K562 (cell line): ENCODE measurements around the gene CSDE1. TPM values are rescaled to one million over a fixed set of nuclear protein-coding genes. Genes with fewer than 3 reads are reported as not detected.
A peak's percentile ranks its signal among the peaks of the same experiment; 100 is the strongest.

Source experiments
- ATAC-seq: fragments of 200-7000 bp; cut with Tn5 transposase; 3 replicates; pipeline ENCODE4 v1.9.1; 2020; ENCODE audit warnings: moderate library complexity
- BruUV-seq: library from RNA; stranded (reverse); fragments of 400-500 nt; replicated peaks from 2 replicates; lab custom pipeline; 2021; lab: Mats Ljungman, UMichigan
- CTCF ChIA-PET: fragments of 300-600 bp; formaldehyde crosslinking; extraction: SDS; loops from one replicate; lab custom pipeline; 2021; ENCODE audit warnings: low intra/inter-chr PET ratio; lab: Yijun Ruan, JAX
- POLR2A ChIA-PET: fragments of 300-600, 350-650 bp; sonication (Branson Sonifier 250); formaldehyde crosslinking; extraction: SDS; loops from one replicate; lab custom pipeline; 2021; ENCODE audit warnings: antibody characterized with exemption, inconsistent platforms; lab: Yijun Ruan, JAX
- DNase-seq, 4 experiments: peaks; one replicate each; pipeline versions ENCODE4 v3.0.0 to v3.0.0-alpha.2; 2011 to 2018; ENCODE audit warnings: low spot score in 3 of 4, mixed read lengths in 3 of 4; ENCODE audit errors: extremely low read depth in 1 of 4
- FAIRE-seq: peaks from 2 replicates; lab custom pipeline; 2011; peaks lifted over from hg19 to GRCh38; lab: Jason Lieb, UNC
- H2AFZ ChIP-seq: 2 replicates; pipeline ENCODE4 v1.6.0; 2011; ENCODE audit warnings: low read depth, low read length, control low read depth, inconsistent platforms
- H3K27ac ChIP-seq: fragments of 200-600 bp; 3 replicates; pipeline ENCODE4 v1.8.0; 2011; ENCODE audit warnings: low read depth, mild to moderate bottlenecking, control low read depth, inconsistent platforms, low read length, moderate library complexity, mixed read lengths; ENCODE audit errors: extremely low read depth
- H3K27me3 ChIP-seq, 2 experiments: fragments of 300-600 bp in 1 of 2; 2 replicates in 1 of 2; 3 replicates in 1 of 2; pipeline versions ENCODE4 v1.6.0 to v1.8.0; 2011; ENCODE audit warnings: inconsistent platforms in 2 of 2, low read length in 2 of 2, mild to moderate bottlenecking in 1 of 2, mixed read lengths in 1 of 2, moderate library complexity in 1 of 2; ENCODE audit not compliant: control insufficient read depth in 2 of 2, insufficient read depth in 2 of 2
- H3K36me3 ChIP-seq: fragments of 300-600 bp; 3 replicates; pipeline ENCODE4 v1.8.0; 2011; ENCODE audit warnings: mild to moderate bottlenecking, low read length, inconsistent platforms; ENCODE audit not compliant: control insufficient read depth, insufficient read depth
- H3K4me1 ChIP-seq, 2 experiments: fragments of 200-600 bp in 1 of 2; replicated peaks in 1 of 2; 2 replicates in 1 of 2; 3 replicates in 1 of 2; pipeline versions ENCODE4 v1.5.1 to v1.8.0; 2011; ENCODE audit warnings: inconsistent platforms in 2 of 2, low read length in 2 of 2, mild to moderate bottlenecking in 1 of 2, mixed read lengths in 1 of 2, moderate library complexity in 1 of 2; ENCODE audit not compliant: control insufficient read depth in 2 of 2, insufficient read depth in 2 of 2
- H3K4me2 ChIP-seq: 2 replicates; pipeline ENCODE4 v1.6.1; 2011; ENCODE audit warnings: low read length, control low read depth, inconsistent platforms, mixed read lengths; ENCODE audit not compliant: insufficient read depth
- H3K4me3 ChIP-seq: fragments of 200-600 bp; sonication (generic), shearing (Covaris generic); 2 replicates; pipeline ENCODE4 v1.5.1; 2016; ENCODE audit warnings: control low read depth, inconsistent platforms
- H3K79me2 ChIP-seq: fragments of 200-600 bp; 3 replicates; pipeline ENCODE4 v1.8.0; 2011; ENCODE audit warnings: low read length, inconsistent platforms; ENCODE audit not compliant: control insufficient read depth, insufficient read depth
- H3K9ac ChIP-seq, 2 experiments: 2 replicates each; pipeline versions ENCODE4 v1.6.0 to v1.6.1; 2011; ENCODE audit warnings: low read depth in 2 of 2, low read length in 2 of 2, control low read depth in 1 of 2, inconsistent platforms in 1 of 2, mild to moderate bottlenecking in 1 of 2, mixed read lengths in 1 of 2; ENCODE audit not compliant: insufficient read depth in 1 of 2
- H3K9me1 ChIP-seq: one replicate; pipeline ENCODE4 v1.6.0; 2011; ENCODE audit warnings: inconsistent platforms, mild to moderate bottlenecking, low read length, moderate library complexity; ENCODE audit not compliant: control insufficient read depth, insufficient read depth
- H3K9me3 ChIP-seq: replicated peaks from 2 replicates; pipeline ENCODE4 v1.5.1; 2011; ENCODE audit warnings: low read depth, low read length, inconsistent platforms; ENCODE audit not compliant: control insufficient read depth, insufficient read depth
- H4K20me1 ChIP-seq: replicated peaks from 2 replicates; pipeline ENCODE4 v1.6.1; 2011; ENCODE audit warnings: low read length, inconsistent platforms, mixed read lengths; ENCODE audit not compliant: control insufficient read depth, insufficient read depth
- ATF1 ChIP-seq, 2 experiments: fragments of 450-650 bp in 1 of 2; IDR thresholded peaks; 2 replicates each; pipeline ENCODE4 v1.6.1; 2016; ENCODE audit warnings: missing compliant biosample characterization in 1 of 2, missing genetic modification characterization in 1 of 2
- BRD4 ChIP-seq: fragments of 200-600 bp; sonication (generic); IDR thresholded peaks from 2 replicates; pipeline ENCODE4 v1.6.1; 2017; ENCODE audit warnings: inconsistent platforms
- CBX2 ChIP-seq: fragments of 200-600 bp; sonication (generic); IDR thresholded peaks from one replicate; pipeline ENCODE4 v1.6.1; 2012; ENCODE audit warnings: mild to moderate bottlenecking, low read length, inconsistent platforms; ENCODE audit not compliant: insufficient read depth, poor library complexity, severe bottlenecking
- ELF1 ChIP-seq: fragments of 200-800 bp; sonication (Bioruptor generic); IDR thresholded peaks from 2 replicates; pipeline ENCODE4 v1.6.1; 2016; ENCODE audit warnings: missing genetic modification characterization, missing compliant biosample characterization
- MAZ ChIP-seq, 2 experiments: fragments of 450-650 bp in 1 of 2; sonication (generic) in 1 of 2; formaldehyde crosslinking; IDR thresholded peaks in 1 of 2; conservative IDR thresholded peaks in 1 of 2; 2 replicates each; pipeline versions ENCODE4 v1.4.0 to v1.5.0; 2020; ENCODE audit warnings: mild to moderate bottlenecking in 1 of 2, missing genetic modification reagents in 1 of 2
- NCOA2 ChIP-seq, 2 experiments: fragments of 450-650 bp; IDR thresholded peaks; 2 replicates each; pipeline ENCODE4 v1.6.1; 2018; ENCODE audit warnings: mild to moderate bottlenecking in 2 of 2, moderate library complexity in 1 of 2; ENCODE audit not compliant: partially characterized antibody in 2 of 2
- POLR2H ChIP-seq: IDR thresholded peaks from 2 replicates; pipeline ENCODE4 v1.6.1; 2016; ENCODE audit warnings: missing genetic modification characterization, low read depth, mild to moderate bottlenecking, control low read depth, missing compliant biosample characterization, moderate library complexity
- PTRF ChIP-seq: fragments of 450-650 bp; IDR thresholded peaks from 2 replicates; pipeline ENCODE4 v1.6.1; 2016; ENCODE audit warnings: mild to moderate bottlenecking, missing genetic modification characterization, missing compliant biosample characterization
- PYGO2 ChIP-seq: fragments of 450-650 bp; IDR thresholded peaks from 2 replicates; pipeline ENCODE4 v1.6.1; 2016; ENCODE audit warnings: mild to moderate bottlenecking, missing genetic modification characterization, moderate library complexity, missing compliant biosample characterization
- RBM25 ChIP-seq: fragments of 200-400 bp; formaldehyde crosslinking; IDR thresholded peaks from 2 replicates; pipeline ENCODE4 v1.6.1; 2018; ENCODE audit warnings: low read length, low read depth, moderate library complexity; ENCODE audit not compliant: severe bottlenecking
- RFX7 ChIP-seq: fragments of 250-450 bp; sonication (Bioruptor Pico); IDR thresholded peaks from 2 replicates; pipeline ENCODE4 v1.5.1; 2021; ENCODE audit warnings: mild to moderate bottlenecking
- TFAM ChIP-seq: fragments of 250-450 bp; sonication (Bioruptor Pico); conservative IDR thresholded peaks from 2 replicates; pipeline ENCODE4 v1.5.0; 2021; ENCODE audit warnings: mild to moderate bottlenecking, moderate library complexity
- ZKSCAN3 ChIP-seq: fragments of 250-450 bp; sonication (Bioruptor Pico); IDR thresholded peaks from 2 replicates; pipeline ENCODE4 v1.4.0; 2020
- ZNF778 ChIP-seq: fragments of 450-650 bp; formaldehyde crosslinking; IDR thresholded peaks from 2 replicates; pipeline ENCODE4 v1.4.0; 2020; ENCODE audit warnings: mild to moderate bottlenecking, moderate library complexity
- ZNF785 ChIP-seq: fragments of 250-450 bp; sonication (Bioruptor Pico); IDR thresholded peaks from 2 replicates; pipeline ENCODE4 v1.4.0; 2020; ENCODE audit warnings: mild to moderate bottlenecking
- WGBS: fragments of 100-300 bp; shearing (Covaris generic); methylation state at CpG from one replicate; pipeline ENCODE4 v1.1.6; 2016; ENCODE audit warnings: low coverage, mixed read lengths; ENCODE audit not compliant: insufficient coverage; ENCODE audit errors: missing lambda C conversion rate; 5-methylcytosine and 5-hydroxymethylcytosine counted together
- in situ Hi-C: fragments of 300-500 bp; cut with MboI; formaldehyde crosslinking; loops from 4 replicates; pipeline ENCODE4 v1.15.0; 2018; ENCODE audit warnings: inconsistent platforms, mixed read lengths
- intact Hi-C: fragments of 100-400 bp; cut with micrococcal nuclease; formaldehyde crosslinking; loops from 2 replicates; pipeline ENCODE4 v1.14.2; 2022
- polyA plus RNA-seq, 8 experiments: library from polyadenylated mRNA; depleted of rRNA in 4 of 8; stranded (reverse) in 5 of 8; unstranded in 3 of 8; fragments of >200 nt; fragmentation: Nextera tagmentation in 2 of 8; fragmentation: Illumina TruSeq in 1 of 8; extraction: Ambion mirVana in 2 of 8; extraction: Trizol in 1 of 8; gene quantifications; 2 replicates each; pipeline versions ENCODE4 v1.2.1 to v1.2.3, GENCODE V29; 2011 to 2014; ENCODE audit warnings: inconsistent platforms in 1 of 8, missing spikeins in 1 of 8
- total RNA-seq, 7 experiments: library from RNA; depleted of rRNA in 6 of 7; stranded (reverse); fragments of >200 nt in 6 of 7; fragmentation: Illumina TruSeq in 2 of 7; extraction: Trizol in 2 of 7; gene quantifications; 2 replicates each; pipeline versions ENCODE4 v1.2.1 to v1.2.3, GENCODE V29; 2011 to 2021; ENCODE audit warnings: low replicate concordance in 1 of 7
- TF ChIP-seq, protein P1 (sequence below): fragments of 250-450 bp; sonication (Bioruptor Pico); IDR thresholded peaks from 2 replicates; pipeline ENCODE4 v1.5.0; 2022; ENCODE audit warnings: mild to moderate bottlenecking

CSDE1 gene
- total and polyA plus RNA-seq, 9 of the 15 experiments (the other 6 are each of a cell fraction or from before 2014, with no cell fraction given) = 174 to 538 (median 403) TPM

DNA sequence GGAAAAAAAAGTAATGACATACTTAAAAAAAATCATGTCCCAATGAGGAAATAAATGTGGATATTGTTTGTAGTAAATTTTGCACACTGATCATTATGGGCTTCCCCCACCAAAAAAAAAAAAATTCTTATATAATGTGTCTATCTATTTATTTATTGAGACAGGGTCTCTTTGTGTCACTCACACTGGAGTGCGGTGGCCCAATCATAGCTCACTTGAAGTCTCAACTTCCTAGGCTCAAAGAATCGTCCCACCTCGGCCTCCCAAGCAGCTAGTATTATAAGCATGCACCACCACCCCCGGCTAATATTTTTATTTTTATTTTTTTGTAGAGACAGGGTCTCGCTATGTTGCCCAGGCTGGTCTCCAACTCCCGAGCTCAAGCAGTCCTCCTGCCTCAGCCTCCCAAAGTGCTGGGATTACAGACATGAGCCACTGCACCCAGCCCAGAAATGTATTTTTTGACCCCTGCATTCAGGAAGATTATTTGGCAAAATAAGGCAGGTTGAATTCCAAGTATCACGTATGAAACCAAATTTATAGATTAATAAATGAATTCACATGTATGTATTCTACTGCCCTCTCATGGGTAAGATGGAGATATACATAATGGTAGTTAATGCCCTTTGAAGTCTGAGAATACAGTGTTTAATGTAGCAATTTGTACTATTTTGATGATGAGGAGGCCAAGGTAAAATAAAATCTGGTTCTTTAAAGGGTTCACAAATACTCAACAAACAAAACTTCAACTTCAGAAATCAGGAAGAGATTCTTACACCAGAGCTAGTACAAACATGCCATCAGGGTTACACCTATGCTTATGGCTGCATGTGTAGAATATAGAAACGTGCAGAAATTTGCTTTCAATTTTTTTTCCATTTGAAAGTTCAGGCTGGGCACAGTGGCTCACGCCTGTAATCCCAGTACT is 86.5 kb downstream of the CSDE1 start (continued):
- no peak for TF ChIP-seq BRD4
- TF ChIP-seq ZNF778 (CRISPR knock-in tag) = no peak
- TF ChIP-seq RBM25 = peak; percentile 37

DNA sequence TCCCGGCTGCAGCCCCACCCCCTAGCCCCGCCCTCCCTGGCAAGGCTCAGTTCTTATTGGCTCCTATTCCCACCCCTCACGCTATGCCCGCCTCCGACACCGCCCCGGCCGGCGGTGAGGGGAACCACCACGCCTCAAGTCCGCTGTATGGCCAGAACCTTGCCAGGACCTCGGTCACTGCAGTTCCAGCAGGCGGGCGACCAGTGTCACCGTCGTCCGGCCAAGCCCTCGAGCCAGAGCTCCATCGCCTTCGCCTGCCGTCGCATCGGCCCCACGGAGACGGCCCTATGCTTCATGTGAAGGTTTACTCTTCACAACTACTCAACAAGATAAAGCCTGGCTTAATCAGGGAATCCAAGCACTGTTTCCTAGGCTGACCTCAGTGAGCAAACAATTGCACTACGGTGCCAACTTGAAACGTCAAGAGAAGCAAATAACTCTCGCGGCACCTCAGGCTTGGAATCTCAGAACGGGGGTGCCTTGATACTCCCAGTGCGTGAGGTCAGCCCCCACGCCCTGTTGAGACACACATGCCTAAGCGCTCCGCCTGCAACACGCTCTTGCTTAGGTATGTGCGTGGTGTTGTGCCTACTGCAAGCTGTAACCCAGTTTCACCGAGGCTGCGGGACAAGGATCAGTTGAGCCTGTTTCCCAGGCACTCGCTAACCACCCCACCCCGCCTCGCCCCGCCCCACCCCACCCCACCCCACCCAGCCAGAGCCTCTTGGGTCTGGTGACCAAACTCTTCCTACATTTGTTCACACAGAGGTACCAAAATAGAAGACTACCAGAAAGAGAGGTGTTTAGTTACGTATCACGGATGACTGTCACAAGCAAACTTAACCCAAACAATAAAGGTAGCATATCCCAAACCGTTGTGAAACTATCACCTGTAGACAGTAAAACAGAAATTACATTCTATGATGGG is 87.4 kb downstream of the CSDE1 start:
- Histone ChIP-seq H3K4me3 (peak overlapping the region; percentile 45), H3K9me3 (no peaks in the 10 kb centered on the region), H4K20me1 (no peaks in the 10 kb centered on the region), H3K4me1 (peaks cover 4 to 13% of the 10 kb centered on the region in 2 experiments; a peak in 3 of 5 replicates), H3K9ac (peak overlapping the region in 1 of 2 experiments; percentile 85; a peak in 2 of 4 replicates), H3K36me3 (no peaks in the 10 kb centered on the region), H2AFZ (peak overlapping the region; percentile 91), H3K27me3 (peaks cover 0 to 12% of the 10 kb centered on the region in 2 experiments; a peak in 2 of 5 replicates), H3K4me2 (peak overlapping the region; percentile 81), H3K27ac (no peak overlapping the region), H3K9me1 (no peaks in the 10 kb centered on the region), H3K79me2 (no peaks in the 10 kb centered on the region)
- peak; percentile 100 for ATAC-seq
- peak; percentile 93 to 100 (median 98) for DNase-seq
- ChIA-PET CTCF (interaction anchor here (2.7 kb wide), 1 partner anchor 324 kb away, joined by 8 read pairs; no protein-coding TSS in a partner anchor), POLR2A (interaction anchor here (2.2 kb wide), 1 partner anchor 11 kb away, joined by 7 read pairs; no protein-coding TSS in a partner anchor)
- FAIRE-seq = peak; percentile 75
- 19% methylated on average over 44 of the region's 45 CpGs for WGBS
- intact Hi-C loops = no loop called here
- no TSS peak for BruUV-seq
- in situ Hi-C loops = no loop called here
- TF ChIP-seq ZNF785 (CRISPR knock-in tag) (no peak), CBX2 (no peak), NCOA2 (IDR thresholded peaks at IDR 0.05; ENCODE audit: partially characterized antibody in 2 of 2) (no peak), ZKSCAN3 (no peak), POLR2H (tag) (no peak), PTRF (no peak), RFX7 (CRISPR knock-in tag) (no peak), MAZ (CRISPR knock-in tag; conservative IDR thresholded peaks at IDR 0.05 in 1 of 2, IDR thresholded peaks at IDR 0.05 in 1 of 2) (no peak), PYGO2 (no peak), ATF1 (CRISPR knock-in tag; IDR thresholded peaks at IDR 0.05) (no peak), ATF1 (tag; IDR thresholded peaks at IDR 0.05) (0 out of 2 replicates have a peak, but pooled peaks have one; percentile 30), TFAM (CRISPR knock-in tag) (no peak), ELF1 (no peak)
- TF ChIP-seq, protein P1, sequence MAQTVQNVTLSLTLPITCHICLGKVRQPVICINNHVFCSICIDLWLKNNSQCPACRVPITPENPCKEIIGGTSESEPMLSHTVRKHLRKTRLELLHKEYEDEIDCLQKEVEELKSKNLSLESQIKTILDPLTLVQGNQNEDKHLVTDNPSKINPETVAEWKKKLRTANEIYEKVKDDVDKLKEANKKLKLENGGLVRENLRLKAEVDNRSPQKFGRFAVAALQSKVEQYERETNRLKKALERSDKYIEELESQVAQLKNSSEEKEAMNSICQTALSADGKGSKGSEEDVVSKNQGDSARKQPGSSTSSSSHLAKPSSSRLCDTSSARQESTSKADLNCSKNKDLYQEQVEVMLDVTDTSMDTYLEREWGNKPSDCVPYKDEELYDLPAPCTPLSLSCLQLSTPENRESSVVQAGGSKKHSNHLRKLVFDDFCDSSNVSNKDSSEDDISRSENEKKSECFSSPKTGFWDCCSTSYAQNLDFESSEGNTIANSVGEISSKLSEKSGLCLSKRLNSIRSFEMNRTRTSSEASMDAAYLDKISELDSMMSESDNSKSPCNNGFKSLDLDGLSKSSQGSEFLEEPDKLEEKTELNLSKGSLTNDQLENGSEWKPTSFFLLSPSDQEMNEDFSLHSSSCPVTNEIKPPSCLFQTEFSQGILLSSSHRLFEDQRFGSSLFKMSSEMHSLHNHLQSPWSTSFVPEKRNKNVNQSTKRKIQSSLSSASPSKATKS (CRISPR knock-in tag) = no peak
